GM18505 (cell line): ENCODE measurements around the gene FARP1.
"Not testable (repeated sequence)": the region's sequence is repeated elsewhere in the genome, so short reads cannot be mapped to it uniquely, and the experiment has no call there.

Experiments used
- ATAC-seq: cut with Tn5 transposase; IDR thresholded peaks from one replicate; pipeline ENCODE4 v1.9.1; 2021; ENCODE audit not compliant: unreplicated experiment
- POLR2A ChIP-seq: IDR thresholded peaks from 4 replicates; pipeline ENCODE4 v1.6.1; 2011; ENCODE audit warnings: borderline replicate concordance; ENCODE audit not compliant: insufficient read depth, insufficient read length; ENCODE audit errors: extremely low read depth

Gene FARP1

GRCh38 chr13:98228661-98229341, 85.9 kb downstream of the FARP1 start:
- no peak for ATAC-seq
- no peak for TF ChIP-seq POLR2A

GRCh38 chr13:98230762-98231161, 87.9 kb downstream of the FARP1 start:
- not testable (repeated sequence) for ATAC-seq

- TF ChIP-seq POLR2A = no peak
- ATAC-seq = no peak
Measured at GRCh38 chr13:98232456-98232855, 89.6 kb downstream of the FARP1 start.

- no peak for ATAC-seq
Measured at GRCh38 chr13:98233127-98233526, 90.2 kb downstream of the FARP1 start.

GRCh38 chr13:98234348-98234747, 91.5 kb downstream of the FARP1 start:
- no peak for ATAC-seq
- no peak for TF ChIP-seq POLR2A

More at GRCh38 chr13:98233127-98233526, 90.2 kb downstream of the FARP1 start:
- no peak for TF ChIP-seq POLR2A

- ATAC-seq = no peak
- no peak for TF ChIP-seq POLR2A
Measured at GRCh38 chr13:98236197-98236596, 93.3 kb downstream of the FARP1 start.

- no peak for TF ChIP-seq POLR2A
- no peak for ATAC-seq
Measured at GRCh38 chr13:98237331-98237730, 94.4 kb downstream of the FARP1 start.

GRCh38 chr13:98239162-98240076, 96.5 kb downstream of the FARP1 start:
- ATAC-seq = no peak
- no peak for TF ChIP-seq POLR2A

- ATAC-seq = no peak
- no peak for TF ChIP-seq POLR2A
Measured at GRCh38 chr13:98240135-98240534, 97.2 kb downstream of the FARP1 start.

- no peak for ATAC-seq
- no peak for TF ChIP-seq POLR2A
Measured at GRCh38 chr13:98240974-98241373, 98.1 kb downstream of the FARP1 start.

GRCh38 chr13:98241976-98242375, 99.1 kb downstream of the FARP1 start:
- ATAC-seq = no peak
- TF ChIP-seq POLR2A = no peak

GRCh38 chr13:98242403-98242802, 99.5 kb downstream of the FARP1 start:
- no peak for ATAC-seq
- no peak for TF ChIP-seq POLR2A

GRCh38 chr13:98243929-98244272, 101.0 kb downstream of the FARP1 start:
- no peak for TF ChIP-seq POLR2A
- ATAC-seq = no peak

- ATAC-seq = no peak
Measured at GRCh38 chr13:98246538-98247172, 103.8 kb downstream of the FARP1 start.

More at GRCh38 chr13:98246538-98247172, 103.8 kb downstream of the FARP1 start:
- TF ChIP-seq POLR2A = no peak
